Measurements from ENCODE around the gene CELF4.

- TF ChIP-seq MAX (IDR thresholded peaks at IDR 0.05; ENCODE audit: insufficient read depth, insufficient read length) = no peak
- no peak for TF ChIP-seq MYC (IDR thresholded peaks at IDR 0.05; ENCODE audit: low read depth, low read length)
- TF ChIP-seq CTCF (IDR thresholded peaks at IDR 0.05; ENCODE audit: extremely low read depth in 1 of 2, insufficient read depth in 1 of 2, low read depth in 1 of 2, low read length in 2 of 2) = no peak
- TF ChIP-seq POLR2AphosphoS5 (IDR thresholded peaks at IDR 0.05; ENCODE audit: insufficient read depth, low read depth, low read length) = no peak
- no peak for TF ChIP-seq JUN (IDR thresholded peaks at IDR 0.05; ENCODE audit: borderline replicate concordance, insufficient read depth, insufficient read length, low read depth)
- TF ChIP-seq POLR2A (IDR thresholded peaks at IDR 0.05; ENCODE audit: low read depth, low read length) = no peak
Measured at GRCh38 chr18:37235583-37235982, 330.0 kb downstream of the CELF4 start.
